Transverse colon (tissue), 4 donors: ENCODE measurements around the gene CDK18. TPM values are rescaled to one million over a fixed set of nuclear protein-coding genes. Genes with fewer than 3 reads are reported as not detected.
A peak's percentile ranks its signal among the peaks of the same experiment; 100 is the strongest.

Experiments used
- DNase-seq: peaks from one replicate; pipeline ENCODE4 v3.0.0-alpha.2; 2019
- H3K27ac ChIP-seq, 4 donors: fragments of 200-600 bp; sonication (generic); 2 replicates each; pipeline ENCODE4 v1.5.1; 2016 to 2018; ENCODE audit warnings: inconsistent platforms in 4 of 4
- H3K27me3 ChIP-seq: fragments of 200-600 bp; sonication (generic); 2 replicates; pipeline ENCODE4 v1.5.1; 2017; ENCODE audit warnings: inconsistent platforms
- H3K36me3 ChIP-seq, 4 donors: fragments of 200-600 bp; sonication (generic); 2 replicates each; pipeline ENCODE4 v1.5.1; 2017 to 2019; ENCODE audit warnings: inconsistent platforms in 4 of 4
- H3K4me1 ChIP-seq, 4 donors: fragments of 200-600 bp; sonication (generic); 2 replicates each; pipeline ENCODE4 v1.5.1; 2017 to 2020; ENCODE audit warnings: inconsistent platforms in 4 of 4
- H3K4me3 ChIP-seq, 4 donors: fragments of 200-600 bp; sonication (generic); 1 replicate in 1 of 4; 2 replicates in 3 of 4; pipeline versions ENCODE4 v1.5.1 to v1.6.1; 2017 to 2019; ENCODE audit warnings: inconsistent platforms in 4 of 4
- H3K9me3 ChIP-seq, 2 donors: fragments of 200-600 bp; sonication (generic); 2 replicates each; pipeline ENCODE4 v1.5.1; 2017 to 2019; ENCODE audit warnings: inconsistent platforms in 2 of 2
- CTCF ChIP-seq, 5 experiments: fragments of 200-600 bp in 3 of 5; fragments of 450-650 bp in 2 of 5; sonication (generic) in 3 of 5; IDR thresholded peaks; 1 replicate in 2 of 5; 2 replicates in 3 of 5; pipeline ENCODE4 v1.5.1; 2016 to 2017; ENCODE audit warnings: antibody characterized with exemption in 5 of 5, inconsistent platforms in 3 of 5, mild to moderate bottlenecking in 2 of 5, moderate library complexity in 1 of 5
- EP300 ChIP-seq: sonication (generic); formaldehyde crosslinking; IDR thresholded peaks from one replicate; pipeline ENCODE4 v1.6.1; 2017; ENCODE audit warnings: antibody characterized with exemption, low read depth
- POLR2A ChIP-seq: fragments of 450-650 bp; IDR thresholded peaks from one replicate; pipeline ENCODE4 v1.6.1; 2016; ENCODE audit warnings: antibody characterized with exemption, mild to moderate bottlenecking, moderate library complexity
- POLR2AphosphoS5 ChIP-seq, 3 donors: sonication (generic); formaldehyde crosslinking; IDR thresholded peaks; one replicate each; pipeline ENCODE4 v1.6.1; 2016; ENCODE audit warnings: antibody characterized with exemption in 3 of 3
- WGBS, 2 donors: methylation state at CpG; one replicate each; pipeline ENCODE4 v1.1.5; 2018; ENCODE audit warnings: low coverage in 1 of 2; 5-methylcytosine and 5-hydroxymethylcytosine counted together
- in situ Hi-C, 4 donors: fragments of 200-750 bp; cut with MboI; loops; one replicate each; pipeline versions ENCODE4 v1.15.0 to v1.15.1; 2017; ENCODE audit warnings: low sequenced_read_pairs in 3 of 4, low pct_ligation_motif_present in 1 of 4, low pct_unique_long_range_greater_than_20kb in 1 of 4
- intact Hi-C: fragments of 100-400 bp; cut with DNase I; formaldehyde crosslinking; loops from one replicate; pipeline ENCODE4 v1.15.1; 2023; ENCODE audit warnings: low total_unique reads
- total RNA-seq, 4 donors: library from RNA; depleted of rRNA; stranded (reverse); fragments of >200 nt; gene quantifications; one replicate each; pipeline ENCODE4 v1.1.0, GENCODE V29; 2016

CDK18 gene
- total RNA-seq, 4 donors from 2014 or later = 28.8 to 112 (median 33.5) TPM

GRCh38 chr1:205527931-205528330 lies 23.5 kb downstream of the CDK18 start:
- no peaks in the 10 kb centered on the region for H3K36me3 ChIP-seq
- H3K4me1 ChIP-seq = peaks cover 0 to 5% (median 2%) of the 10 kb centered on the region in 4 donors
- intact Hi-C loops (no loop called here), in situ Hi-C loops (loop anchor here in 1 of 4 donors (10.0 kb wide), 2 partner anchors 127 to 133 kb away; no protein-coding TSS in a partner anchor)
- no peaks in the 10 kb centered on the region for H3K9me3 ChIP-seq
- no peaks in the 10 kb centered on the region for H3K27me3 ChIP-seq
- TF ChIP-seq CTCF (IDR thresholded peaks at IDR 0.05) (no peak), POLR2A (no peak), POLR2AphosphoS5 (IDR thresholded peaks at IDR 0.05) (no peak), EP300 (no peak)
- H3K27ac ChIP-seq = no peak overlapping the region
- WGBS, 2 donors = 58 to 63% methylated on average over 3 to 4 of the region's 4 CpGs
- no peak for DNase-seq
- no peak overlapping the region for H3K4me3 ChIP-seq

- Histone ChIP-seq H3K9me3 (no peaks in the 10 kb centered on the region), H3K27me3 (no peaks in the 10 kb centered on the region), H3K36me3 (no peaks in the 10 kb centered on the region), H3K4me1 (peaks cover 0 to 5% (median 2%) of the 10 kb centered on the region in 4 donors), H3K27ac (no peak overlapping the region), H3K4me3 (no peak overlapping the region)
- TF ChIP-seq CTCF (IDR thresholded peaks at IDR 0.05) (no peak), POLR2A (no peak), POLR2AphosphoS5 (IDR thresholded peaks at IDR 0.05) (no peak), EP300 (no peak)
- in situ Hi-C loops = loop anchor here in 1 of 4 donors (10.0 kb wide), 2 partner anchors 126 to 134 kb away; no protein-coding TSS in a partner anchor
- intact Hi-C loops = no loop called here
- DNase-seq = no peak
- 63 to 66% methylated on average over 4 to 9 of the region's 9 CpGs for WGBS, 2 donors
Observed at GRCh38 chr1:205528446-205528886, 24.0 kb downstream of the CDK18 start.

- peaks cover 0 to 5% (median 2%) of the 10 kb centered on the region in 4 donors for H3K4me1 ChIP-seq
- no peaks in the 10 kb centered on the region for H3K9me3 ChIP-seq
- peak; percentile 85 for DNase-seq
- intact Hi-C loops = no loop called here
- peak overlapping the region in 2 of 4 donors; percentile 15 to 30 for H3K4me3 ChIP-seq
- 38% methylated on average over 50 of the region's 53 CpGs; no CpG with 5 or more reads in 1 of the 2 donors for WGBS, 2 donors
- no peak overlapping the region for H3K27ac ChIP-seq
- no peaks in the 10 kb centered on the region for H3K27me3 ChIP-seq
- H3K36me3 ChIP-seq = no peaks in the 10 kb centered on the region
- in situ Hi-C loops = loop anchor here in 1 of 4 donors (10.0 kb wide), 2 partner anchors 126 to 134 kb away; no protein-coding TSS in a partner anchor
- TF ChIP-seq POLR2AphosphoS5 (IDR thresholded peaks at IDR 0.05) = peak in 1 of 3 donors; percentile 16
- no peak for TF ChIP-seq EP300
- TF ChIP-seq CTCF (IDR thresholded peaks at IDR 0.05) = peak; percentile 89 to 96 (median 95)
- TF ChIP-seq POLR2A = no peak
Observed at GRCh38 chr1:205528887-205529825, 24.7 kb downstream of the CDK18 start.

GRCh38 chr1:205530116-205530515 lies 25.6 kb downstream of the CDK18 start:
- 85 to 89% methylated on average over 3 to 6 of the region's 6 CpGs for WGBS, 2 donors
- intact Hi-C loops = no loop called here

More at GRCh38 chr1:205530116-205530515, 25.6 kb downstream of the CDK18 start:
- no peaks in the 10 kb centered on the region for H3K27me3 ChIP-seq
- H3K4me3 ChIP-seq = no peak overlapping the region
- no peak overlapping the region for H3K27ac ChIP-seq
- TF ChIP-seq CTCF (IDR thresholded peaks at IDR 0.05) (no peak), POLR2A (no peak), EP300 (no peak), POLR2AphosphoS5 (IDR thresholded peaks at IDR 0.05) (no peak)
- no peaks in the 10 kb centered on the region for H3K36me3 ChIP-seq
- in situ Hi-C loops = no loop called here
- peaks cover 0 to 5% (median 2%) of the 10 kb centered on the region in 4 donors for H3K4me1 ChIP-seq
- no peak for DNase-seq
- H3K9me3 ChIP-seq = no peaks in the 10 kb centered on the region
